22Rv1 (cell line): Measurements from ENCODE around the gene QPRT.
"Not testable (repeated sequence)": the region's sequence is repeated elsewhere in the genome, so short reads cannot be mapped to it uniquely, and the experiment has no call there.

Source experiments
- ZFX ChIP-seq: fragments of 450-650 bp; IDR thresholded peaks from 2 replicates; pipeline ENCODE4 v1.6.1; 2017; ENCODE audit warnings: antibody characterized with exemption, borderline replicate concordance
- TF ChIP-seq, protein P1 (sequence below): fragments of 450-650 bp; IDR thresholded peaks from 2 replicates; pipeline ENCODE4 v1.5.1; 2017; ENCODE audit warnings: mild to moderate bottlenecking

DNA sequence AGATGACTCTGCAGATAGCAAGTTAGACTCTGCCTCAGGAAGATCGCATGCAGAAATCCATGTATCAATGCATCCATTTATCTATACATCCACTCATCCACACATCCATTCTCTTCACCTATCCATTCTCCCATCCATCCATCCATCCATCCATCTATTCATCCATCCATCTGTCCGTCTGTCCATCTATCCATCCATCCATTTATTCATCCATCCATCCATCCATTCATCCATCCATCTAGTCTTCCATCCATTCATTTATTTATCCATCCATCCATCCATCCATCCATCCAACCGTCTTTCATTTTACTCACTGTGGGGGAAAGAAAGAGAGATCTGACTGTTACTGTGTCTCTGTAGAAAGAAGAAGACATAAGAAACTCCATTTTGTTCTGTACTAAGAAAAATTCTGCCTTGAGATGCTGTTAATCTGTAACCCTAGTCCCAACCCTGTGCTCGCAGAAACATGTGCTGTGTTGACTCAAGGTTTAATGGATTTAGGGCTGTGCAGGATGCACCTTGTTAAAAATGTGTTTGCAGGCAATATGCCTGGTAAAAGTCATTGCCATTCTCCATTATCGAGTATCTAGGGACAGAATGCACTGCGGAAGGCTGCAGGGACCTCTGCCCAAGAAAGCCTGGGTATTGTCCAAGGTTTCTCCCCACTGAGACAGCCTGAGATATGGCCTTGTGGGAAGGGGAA lies 61.1 kb downstream of the QPRT start:
- TF ChIP-seq, protein P1, sequence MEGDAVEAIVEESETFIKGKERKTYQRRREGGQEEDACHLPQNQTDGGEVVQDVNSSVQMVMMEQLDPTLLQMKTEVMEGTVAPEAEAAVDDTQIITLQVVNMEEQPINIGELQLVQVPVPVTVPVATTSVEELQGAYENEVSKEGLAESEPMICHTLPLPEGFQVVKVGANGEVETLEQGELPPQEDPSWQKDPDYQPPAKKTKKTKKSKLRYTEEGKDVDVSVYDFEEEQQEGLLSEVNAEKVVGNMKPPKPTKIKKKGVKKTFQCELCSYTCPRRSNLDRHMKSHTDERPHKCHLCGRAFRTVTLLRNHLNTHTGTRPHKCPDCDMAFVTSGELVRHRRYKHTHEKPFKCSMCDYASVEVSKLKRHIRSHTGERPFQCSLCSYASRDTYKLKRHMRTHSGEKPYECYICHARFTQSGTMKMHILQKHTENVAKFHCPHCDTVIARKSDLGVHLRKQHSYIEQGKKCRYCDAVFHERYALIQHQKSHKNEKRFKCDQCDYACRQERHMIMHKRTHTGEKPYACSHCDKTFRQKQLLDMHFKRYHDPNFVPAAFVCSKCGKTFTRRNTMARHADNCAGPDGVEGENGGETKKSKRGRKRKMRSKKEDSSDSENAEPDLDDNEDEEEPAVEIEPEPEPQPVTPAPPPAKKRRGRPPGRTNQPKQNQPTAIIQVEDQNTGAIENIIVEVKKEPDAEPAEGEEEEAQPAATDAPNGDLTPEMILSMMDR, result not testable (repeated sequence)
- TF ChIP-seq ZFX, result not testable (repeated sequence)
